ENCODE measurements around the gene PRR16.

PRR16 gene

GRCh38 chr5:120632430-120632829, 168.3 kb downstream of the PRR16 start:
- H3K36me3 ChIP-seq (ENCODE audit: control insufficient read depth, insufficient read depth, low read length) = no peaks in the 10 kb centered on the region
- H3K27me3 ChIP-seq (ENCODE audit: control insufficient read depth, insufficient read depth, low read length) = no peaks in the 10 kb centered on the region
- no peak overlapping the region for H2AFZ ChIP-seq
- H3K27ac ChIP-seq = no peak overlapping the region
- H3K4me3 ChIP-seq (ENCODE audit: low read depth, low read length) = no peak overlapping the region
- TF ChIP-seq, protein P1, sequence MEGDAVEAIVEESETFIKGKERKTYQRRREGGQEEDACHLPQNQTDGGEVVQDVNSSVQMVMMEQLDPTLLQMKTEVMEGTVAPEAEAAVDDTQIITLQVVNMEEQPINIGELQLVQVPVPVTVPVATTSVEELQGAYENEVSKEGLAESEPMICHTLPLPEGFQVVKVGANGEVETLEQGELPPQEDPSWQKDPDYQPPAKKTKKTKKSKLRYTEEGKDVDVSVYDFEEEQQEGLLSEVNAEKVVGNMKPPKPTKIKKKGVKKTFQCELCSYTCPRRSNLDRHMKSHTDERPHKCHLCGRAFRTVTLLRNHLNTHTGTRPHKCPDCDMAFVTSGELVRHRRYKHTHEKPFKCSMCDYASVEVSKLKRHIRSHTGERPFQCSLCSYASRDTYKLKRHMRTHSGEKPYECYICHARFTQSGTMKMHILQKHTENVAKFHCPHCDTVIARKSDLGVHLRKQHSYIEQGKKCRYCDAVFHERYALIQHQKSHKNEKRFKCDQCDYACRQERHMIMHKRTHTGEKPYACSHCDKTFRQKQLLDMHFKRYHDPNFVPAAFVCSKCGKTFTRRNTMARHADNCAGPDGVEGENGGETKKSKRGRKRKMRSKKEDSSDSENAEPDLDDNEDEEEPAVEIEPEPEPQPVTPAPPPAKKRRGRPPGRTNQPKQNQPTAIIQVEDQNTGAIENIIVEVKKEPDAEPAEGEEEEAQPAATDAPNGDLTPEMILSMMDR (IDR thresholded peaks at IDR 0.05) = no peak
- H3K79me2 ChIP-seq = no peaks in the 10 kb centered on the region
- H3K4me2 ChIP-seq (ENCODE audit: low read length) = no peak overlapping the region
- no peak overlapping the region for H3K9ac ChIP-seq
- H3K9me3 ChIP-seq (ENCODE audit: control insufficient read depth, low read length) = no peaks in the 10 kb centered on the region
- H3K4me1 ChIP-seq = no peaks in the 10 kb centered on the region

- Histone ChIP-seq H3K9me3 (ENCODE audit: control insufficient read depth, low read length) (no peaks in the 10 kb centered on the region), H2AFZ (no peak overlapping the region), H3K4me2 (ENCODE audit: low read length) (no peak overlapping the region), H3K27me3 (ENCODE audit: control insufficient read depth, insufficient read depth, low read length) (no peaks in the 10 kb centered on the region), H3K27ac (no peak overlapping the region), H3K4me1 (no peaks in the 10 kb centered on the region), H3K9ac (no peak overlapping the region), H3K79me2 (no peaks in the 10 kb centered on the region), H3K4me3 (ENCODE audit: low read depth, low read length) (no peak overlapping the region), H3K36me3 (ENCODE audit: control insufficient read depth, insufficient read depth, low read length) (no peaks in the 10 kb centered on the region)
- TF ChIP-seq, protein P1 (IDR thresholded peaks at IDR 0.05) = no peak
Observed at GRCh38 chr5:120638449-120638848, 174.3 kb downstream of the PRR16 start.

DNA sequence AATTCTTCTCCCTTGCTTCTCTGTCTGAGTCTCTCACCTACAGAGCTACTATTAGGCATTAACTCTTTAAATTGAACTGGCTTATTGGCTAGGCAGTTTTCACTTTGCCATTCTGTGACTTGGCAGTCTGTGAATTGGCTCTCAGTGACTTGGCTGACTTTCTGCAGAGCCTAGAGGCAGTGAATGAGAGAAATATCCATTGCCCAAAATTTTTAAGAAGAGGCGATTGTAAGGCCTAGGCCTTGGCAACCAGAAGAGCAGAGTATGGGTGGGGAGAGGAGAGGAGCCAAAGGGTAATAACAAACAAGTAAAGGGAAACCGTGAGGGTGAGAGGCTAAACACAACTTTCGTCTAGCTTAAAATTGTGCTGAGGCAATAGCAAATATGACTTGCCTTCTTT, 176.7 kb downstream of the PRR16 start:
- no peaks in the 10 kb centered on the region for H3K4me1 ChIP-seq
- no peak overlapping the region for H3K9ac ChIP-seq
- no peaks in the 10 kb centered on the region for H3K79me2 ChIP-seq
- no peaks in the 10 kb centered on the region for H3K27me3 ChIP-seq (ENCODE audit: control insufficient read depth, insufficient read depth, low read length)
- no peaks in the 10 kb centered on the region for H3K9me3 ChIP-seq (ENCODE audit: control insufficient read depth, low read length)
- no peaks in the 10 kb centered on the region for H3K36me3 ChIP-seq (ENCODE audit: control insufficient read depth, insufficient read depth, low read length)
- no peak overlapping the region for H3K27ac ChIP-seq
- TF ChIP-seq, protein P1 (IDR thresholded peaks at IDR 0.05) = no peak
- H3K4me2 ChIP-seq (ENCODE audit: low read length) = no peak overlapping the region
- H3K4me3 ChIP-seq (ENCODE audit: low read depth, low read length) = no peak overlapping the region
- H2AFZ ChIP-seq = no peak overlapping the region

DNA sequence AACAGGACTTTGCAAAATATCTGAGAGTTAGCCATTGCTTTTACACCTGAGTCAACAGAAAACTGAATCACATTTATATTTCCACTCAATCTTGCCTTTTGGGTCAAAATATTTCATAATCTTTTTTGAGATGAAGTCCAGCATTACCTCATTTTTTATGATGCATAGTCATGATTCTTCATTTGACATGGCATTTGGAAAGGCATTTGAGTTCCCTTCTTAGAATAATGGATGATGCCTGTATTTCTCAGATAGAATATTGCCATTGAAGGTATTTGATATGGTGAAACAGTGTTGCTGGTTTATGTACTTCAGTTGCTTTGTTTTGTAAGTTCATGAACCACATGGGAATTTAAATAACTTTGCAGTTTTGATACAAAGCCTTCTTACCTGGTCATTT, 180.4 kb downstream of the PRR16 start:
- H3K27me3 ChIP-seq (ENCODE audit: control insufficient read depth, insufficient read depth, low read length) = no peaks in the 10 kb centered on the region
- TF ChIP-seq, protein P1 (IDR thresholded peaks at IDR 0.05) = no peak

GRCh38 chr5:120655828-120656435, 191.8 kb downstream of the PRR16 start:
- Histone ChIP-seq H2AFZ (no peak overlapping the region), H3K27me3 (ENCODE audit: control insufficient read depth, insufficient read depth, low read length) (no peaks in the 10 kb centered on the region), H3K4me1 (no peaks in the 10 kb centered on the region), H3K36me3 (ENCODE audit: control insufficient read depth, insufficient read depth, low read length) (no peaks in the 10 kb centered on the region), H3K27ac (no peak overlapping the region), H3K4me2 (ENCODE audit: low read length) (no peak overlapping the region), H3K9ac (no peak overlapping the region), H3K79me2 (no peaks in the 10 kb centered on the region), H3K4me3 (ENCODE audit: low read depth, low read length) (no peak overlapping the region), H3K9me3 (ENCODE audit: control insufficient read depth, low read length) (no peaks in the 10 kb centered on the region)
- TF ChIP-seq, protein P1 (IDR thresholded peaks at IDR 0.05) = peak; percentile 17

More for the DNA sequence above, 180.4 kb downstream of the PRR16 start:
- Histone ChIP-seq H3K9ac (no peak overlapping the region), H3K4me1 (no peaks in the 10 kb centered on the region), H3K36me3 (ENCODE audit: control insufficient read depth, insufficient read depth, low read length) (no peaks in the 10 kb centered on the region), H3K4me2 (ENCODE audit: low read length) (no peak overlapping the region), H3K9me3 (ENCODE audit: control insufficient read depth, low read length) (no peaks in the 10 kb centered on the region), H3K27ac (no peak overlapping the region), H3K79me2 (no peaks in the 10 kb centered on the region), H3K4me3 (ENCODE audit: low read depth, low read length) (no peak overlapping the region), H2AFZ (no peak overlapping the region)

All from parathyroid adenoma (tissue), 2 donors.